ENCODE results near the gene PIK3R3.
"Not testable (repeated sequence)": the region's sequence is repeated elsewhere in the genome, so short reads cannot be mapped to it uniquely, and the experiment has no call there.

Gene PIK3R3

GRCh38 chr1:46062651-46063319, 69.6 kb downstream of the PIK3R3 start:
- DNase-seq, result peak; percentile 63

- no peak for DNase-seq
Observed at GRCh38 chr1:46061146-46061545, 71.3 kb downstream of the PIK3R3 start.

- no peak for DNase-seq
Observed at GRCh38 chr1:46058936-46059335, 73.5 kb downstream of the PIK3R3 start.

- no peak for DNase-seq
Observed at GRCh38 chr1:46057781-46058180, 74.6 kb downstream of the PIK3R3 start.

DNA sequence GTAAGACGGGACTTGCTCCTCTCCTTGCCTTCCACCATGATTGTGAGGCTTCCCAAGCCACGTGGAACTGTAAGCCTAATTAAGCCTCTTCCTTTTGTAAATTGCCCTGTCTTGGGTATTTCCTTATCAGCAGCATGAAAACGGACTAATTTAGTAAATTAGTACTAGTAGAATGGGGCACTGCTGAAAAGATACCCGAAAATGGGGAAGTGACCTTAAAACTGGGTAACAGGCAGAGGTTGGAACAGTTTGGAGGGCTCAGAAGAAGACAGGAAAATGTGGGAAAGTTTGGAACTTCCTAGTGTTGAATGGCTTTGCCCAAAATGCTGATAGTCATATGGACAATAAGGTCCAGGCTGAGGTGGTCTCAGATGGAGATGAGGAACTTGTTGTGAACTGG, 75.2 kb downstream of the PIK3R3 start:
- DNase-seq, result not testable (repeated sequence)

DNA sequence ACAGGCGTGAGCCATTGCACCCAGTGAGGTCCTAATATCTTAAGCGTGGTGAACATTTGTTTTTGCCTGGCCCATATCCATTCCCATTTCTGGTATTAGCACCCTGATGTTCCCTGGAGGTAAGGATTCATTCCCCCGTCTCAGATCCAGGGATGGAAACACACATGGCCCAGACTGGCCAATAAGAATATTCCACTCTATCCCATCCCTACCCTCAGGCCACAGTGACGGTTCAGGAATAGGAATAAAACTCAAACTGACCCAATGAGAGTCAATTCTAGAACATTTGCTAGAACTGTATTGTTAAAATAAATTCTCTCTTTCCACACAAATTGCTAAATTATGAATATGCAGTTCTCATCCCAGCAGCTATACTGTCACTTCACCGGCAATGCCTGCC, 76.1 kb downstream of the PIK3R3 start:
- DNase-seq, result no peak

GRCh38 chr1:46053734-46054133, 78.7 kb downstream of the PIK3R3 start:
- no peak for DNase-seq

DNA sequence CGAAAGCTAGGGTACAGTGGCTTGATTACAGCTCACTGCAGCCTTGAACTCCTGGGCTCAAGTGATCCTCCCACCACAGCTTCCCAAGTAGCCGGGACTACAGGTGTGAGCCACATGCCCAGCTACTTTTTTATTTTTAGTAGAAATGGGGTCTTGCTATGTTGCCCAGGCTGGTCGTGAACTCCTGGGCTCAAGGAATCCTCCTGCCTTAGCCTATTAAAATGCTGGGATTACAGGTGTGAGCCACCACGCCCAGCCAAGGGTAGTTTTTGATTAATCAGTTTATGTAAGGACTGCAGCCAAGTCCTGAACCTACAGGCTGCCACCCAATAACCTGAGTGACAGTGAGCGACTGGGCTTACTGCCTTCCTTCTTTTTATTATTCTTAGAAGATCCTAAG, 88.3 kb downstream of the PIK3R3 start:
- no peak for DNase-seq

DNA sequence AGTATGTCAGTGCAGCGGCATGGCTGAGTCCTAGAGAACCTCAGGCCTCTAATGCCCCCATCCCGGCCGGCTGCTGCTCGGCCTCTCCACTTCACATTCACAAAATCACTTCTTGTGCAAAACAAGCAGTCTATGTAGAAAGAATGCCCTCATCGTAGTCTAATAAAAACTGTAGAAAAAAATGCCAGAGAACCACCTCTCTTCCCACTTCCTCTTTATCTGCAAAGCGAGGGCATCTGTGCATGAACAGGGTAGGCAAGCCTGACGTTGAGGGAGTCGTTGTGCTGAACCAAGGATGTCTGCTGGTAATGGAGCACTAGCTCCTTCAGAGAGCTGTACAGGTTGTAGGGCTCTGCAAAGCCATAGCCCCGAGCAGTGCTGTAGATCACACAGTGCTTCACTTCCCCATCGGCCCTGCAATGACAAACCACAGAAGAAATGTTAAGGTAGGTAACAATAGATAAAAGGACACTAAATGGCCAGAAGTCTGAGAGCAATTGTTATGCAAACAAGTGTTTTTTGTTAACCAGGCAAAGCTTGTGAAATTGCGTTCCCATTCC, 88.9 kb downstream of the PIK3R3 start:
- DNase-seq, result no peak

GRCh38 chr1:46041974-46042373, 90.5 kb downstream of the PIK3R3 start:
- DNase-seq, result no peak

DNA sequence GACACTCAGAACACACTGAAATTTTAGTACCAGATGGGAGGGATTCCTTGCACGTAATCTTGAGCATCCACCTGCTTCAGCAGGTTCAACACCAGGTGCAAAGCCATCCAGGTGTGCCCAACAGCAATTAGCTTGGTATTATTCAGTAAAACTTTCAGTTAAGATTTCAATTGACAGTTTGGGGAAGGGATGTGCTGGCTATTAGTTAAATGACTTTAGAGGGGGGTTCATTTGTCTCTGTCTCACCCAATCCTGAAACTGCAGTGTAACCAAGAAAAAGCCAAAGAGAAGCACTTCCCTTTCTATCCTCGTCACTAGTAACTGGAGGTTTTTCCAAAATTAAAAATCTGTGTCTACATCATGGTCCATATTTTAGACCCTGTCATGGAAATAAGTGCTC, 90.9 kb downstream of the PIK3R3 start:
- DNase-seq, result no peak

- no peak for DNase-seq
Observed at GRCh38 chr1:46039571-46040052, 92.8 kb downstream of the PIK3R3 start.

GRCh38 chr1:46036894-46037839, 95.3 kb downstream of the PIK3R3 start:
- peak; percentile 88 for DNase-seq

GRCh38 chr1:46034601-46035516, 97.6 kb downstream of the PIK3R3 start:
- DNase-seq, result no peak

DNA sequence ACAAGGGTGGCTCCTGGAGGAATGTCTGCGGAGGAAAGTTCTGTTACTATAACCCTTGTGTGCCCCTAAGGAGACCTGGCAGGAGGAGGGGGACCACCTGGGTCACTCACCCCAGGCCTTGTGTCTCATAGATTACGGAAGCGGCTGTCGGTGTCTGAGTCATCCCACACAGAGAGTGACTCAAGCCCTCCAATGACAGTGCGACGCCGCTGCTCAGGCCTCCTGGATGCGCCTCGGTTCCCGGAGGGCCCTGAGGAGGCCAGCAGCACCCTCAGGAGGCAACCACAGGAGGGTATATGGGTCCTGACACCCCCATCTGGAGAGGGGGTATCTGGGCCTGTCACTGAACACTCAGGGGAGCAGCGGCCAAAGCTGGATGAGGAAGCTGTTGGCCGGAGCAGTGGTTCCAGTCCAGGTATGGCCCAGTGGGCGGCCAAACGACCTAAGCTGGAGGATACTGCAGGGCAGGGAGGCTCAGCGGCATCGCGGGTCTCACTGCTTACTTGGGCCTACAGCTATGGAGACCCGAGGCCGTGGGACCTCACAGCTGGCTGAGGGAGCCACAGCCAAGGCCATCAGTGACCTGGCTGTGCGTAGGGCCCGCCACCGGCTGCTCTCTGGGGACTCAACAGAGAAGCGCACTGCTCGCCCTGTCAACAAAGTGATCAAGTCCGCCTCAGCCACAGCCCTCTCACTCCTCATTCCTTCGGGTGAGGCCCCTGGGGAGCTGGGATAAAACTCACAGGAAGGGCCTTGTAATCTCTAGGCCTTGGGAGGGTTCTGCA, 101.4 kb downstream of the PIK3R3 start:
- DNase-seq, result no peak

DNA sequence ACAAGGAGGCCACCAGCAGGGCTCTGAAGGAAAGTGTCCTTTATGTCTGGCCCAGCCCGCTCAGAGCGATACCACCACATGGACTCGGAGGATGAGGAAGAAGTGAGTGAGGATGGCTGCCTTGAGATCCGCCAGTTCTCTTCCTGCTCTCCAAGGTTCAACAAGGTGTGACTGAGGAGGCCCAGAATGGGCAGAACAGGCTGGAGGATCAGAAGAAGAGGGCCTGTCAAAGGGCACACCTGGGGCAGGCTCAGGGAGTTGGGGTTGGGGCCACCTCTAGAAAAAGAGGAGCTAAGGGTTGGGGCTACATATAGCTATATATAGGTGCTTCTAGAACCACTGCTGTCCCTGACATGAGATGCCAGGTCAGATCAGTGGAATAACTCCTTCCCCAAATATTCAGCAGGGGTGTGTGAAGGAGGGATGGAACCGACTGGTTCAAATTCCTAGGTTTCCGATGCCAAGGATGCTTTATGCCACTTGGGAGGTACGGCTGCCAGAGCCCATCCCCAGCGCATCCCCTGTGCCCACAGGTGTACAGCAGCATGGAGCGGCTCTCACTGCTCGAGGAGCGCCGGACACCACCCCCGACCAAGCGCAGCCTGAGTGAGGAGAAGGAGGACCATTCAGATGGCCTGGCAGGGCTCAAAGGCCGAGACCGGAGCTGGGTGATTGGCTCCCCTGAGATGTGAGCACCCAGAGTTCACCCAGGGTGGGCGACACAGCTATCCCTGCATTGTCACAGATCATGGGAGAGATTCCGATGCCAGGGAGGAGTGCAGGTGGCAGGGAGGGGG, 102.2 kb downstream of the PIK3R3 start:
- no peak for DNase-seq

GRCh38 chr1:46027788-46028573, 104.4 kb downstream of the PIK3R3 start:
- DNase-seq, result no peak

- DNase-seq, result no peak
Observed at GRCh38 chr1:46026531-46026930, 105.9 kb downstream of the PIK3R3 start.

- no peak for DNase-seq
Observed at GRCh38 chr1:46021046-46021996, 111.1 kb downstream of the PIK3R3 start.
